Central memory CD8-positive, alpha-beta T cell (primary cell): ENCODE results near the gene GZMB.
A peak's percentile ranks its signal among the peaks of the same experiment; 100 is the strongest.
"Not testable (repeated sequence)": the region's sequence is repeated elsewhere in the genome, so short reads cannot be mapped to it uniquely, and the experiment has no call there.

Experiments
- ATAC-seq: fragments of 150-1000 bp; cut with Tn5 transposase; replicated peaks from 2 replicates; pipeline ENCODE4 v1.10.0; 2022; ENCODE audit warnings: mild to moderate bottlenecking, moderate FRiP score, moderate number of reproducible peaks; ENCODE audit not compliant: poor library complexity, severe bottlenecking; ENCODE audit errors: extremely low read depth
- DNase-seq, 2 donors: peaks; one replicate each; pipeline ENCODE4 v3.0.0; 2021; ENCODE audit warnings: low spot score in 2 of 2
- H3K27ac Mint-ChIP-seq: one replicate; pipeline ENCODE4 v1.8.0; 2022; ENCODE audit warnings: low read depth, mild to moderate bottlenecking, moderate library complexity, mixed read lengths
- H3K27me3 Mint-ChIP-seq: one replicate; pipeline ENCODE4 v1.8.0; 2022; ENCODE audit warnings: mixed read lengths
- H3K36me3 Mint-ChIP-seq: one replicate; pipeline ENCODE4 v1.8.0; 2022; ENCODE audit warnings: mild to moderate bottlenecking, moderate library complexity, mixed read lengths; ENCODE audit not compliant: insufficient read depth
- H3K4me1 Mint-ChIP-seq: one replicate; pipeline ENCODE4 v1.8.0; 2022; ENCODE audit warnings: mixed read lengths
- H3K4me3 Mint-ChIP-seq: one replicate; pipeline ENCODE4 v1.8.0; 2022; ENCODE audit warnings: mild to moderate bottlenecking, moderate library complexity, mixed read lengths
- H3K9me3 Mint-ChIP-seq: one replicate; pipeline ENCODE4 v1.8.0; 2022; ENCODE audit warnings: mixed read lengths

GZMB gene

GRCh38 chr14:24664366-24664765 is 30.4 kb upstream of the GZMB start:
- H3K27ac Mint-ChIP-seq = no peak overlapping the region
- DNase-seq = no peak
- H3K9me3 Mint-ChIP-seq = no peaks in the 10 kb centered on the region
- H3K27me3 Mint-ChIP-seq = no peaks in the 10 kb centered on the region
- H3K36me3 Mint-ChIP-seq = peaks cover 2% of the 10 kb centered on the region
- H3K4me1 Mint-ChIP-seq = peaks cover 69% of the 10 kb centered on the region
- no peak for ATAC-seq
- no peak overlapping the region for H3K4me3 Mint-ChIP-seq

- ATAC-seq = no peak
- Mint-ChIP-seq H3K4me3 (no peak overlapping the region), H3K27ac (peak overlapping the region; percentile 55), H3K4me1 (peaks cover 64% of the 10 kb centered on the region), H3K9me3 (no peaks in the 10 kb centered on the region), H3K27me3 (no peaks in the 10 kb centered on the region), H3K36me3 (peaks cover 2% of the 10 kb centered on the region)
- DNase-seq = no peak
Observed at GRCh38 chr14:24662753-24663152, 28.8 kb upstream of the GZMB start.

- H3K4me1 Mint-ChIP-seq = peaks cover 46% of the 10 kb centered on the region
- ATAC-seq (peak; percentile 83), DNase-seq (no peak)
- no peaks in the 10 kb centered on the region for H3K9me3 Mint-ChIP-seq
- H3K4me3 Mint-ChIP-seq = peak overlapping the region; percentile 30
- no peaks in the 10 kb centered on the region for H3K36me3 Mint-ChIP-seq
- H3K27me3 Mint-ChIP-seq = no peaks in the 10 kb centered on the region
- peak overlapping the region; percentile 58 for H3K27ac Mint-ChIP-seq
Observed at GRCh38 chr14:24659916-24660570, 26.1 kb upstream of the GZMB start.

GRCh38 chr14:24648361-24648760 is 14.4 kb upstream of the GZMB start:
- not testable (repeated sequence) for H3K9me3 Mint-ChIP-seq, H3K4me3 Mint-ChIP-seq, DNase-seq, ATAC-seq, H3K27ac Mint-ChIP-seq, H3K36me3 Mint-ChIP-seq, H3K27me3 Mint-ChIP-seq
- peaks cover 11% of the 10 kb centered on the region for H3K4me1 Mint-ChIP-seq

DNA sequence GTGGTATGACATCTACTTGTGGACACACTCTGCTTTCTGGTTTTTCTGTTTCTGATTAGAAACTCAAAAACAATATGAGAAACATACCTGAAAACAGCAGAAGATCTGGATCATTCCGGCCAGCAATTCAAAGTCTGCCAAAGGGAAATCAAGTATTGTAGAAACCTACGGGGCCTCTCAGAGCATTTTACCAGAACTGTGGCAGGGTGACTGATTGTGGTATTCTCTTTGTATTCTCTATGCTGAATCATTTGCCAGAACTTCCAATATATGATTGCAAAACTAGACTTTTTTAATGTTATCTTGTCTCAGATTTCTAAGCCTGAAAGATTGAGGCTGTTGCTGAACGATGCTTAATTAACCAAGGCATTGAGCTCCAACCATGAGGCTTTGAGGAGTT is 5.9 kb upstream of the GZMB start:
- H3K9me3 Mint-ChIP-seq = no peaks in the 10 kb centered on the region
- DNase-seq = no peak
- no peak for ATAC-seq
- no peaks in the 10 kb centered on the region for H3K27me3 Mint-ChIP-seq
- H3K4me1 Mint-ChIP-seq = peaks cover 6% of the 10 kb centered on the region
- no peak overlapping the region for H3K4me3 Mint-ChIP-seq
- no peak overlapping the region for H3K27ac Mint-ChIP-seq
- H3K36me3 Mint-ChIP-seq = no peaks in the 10 kb centered on the region

GRCh38 chr14:24639270-24639669 is 5.3 kb upstream of the GZMB start:
- no peaks in the 10 kb centered on the region for H3K27me3 Mint-ChIP-seq
- H3K4me3 Mint-ChIP-seq = no peak overlapping the region
- peaks cover 13% of the 10 kb centered on the region for H3K4me1 Mint-ChIP-seq
- DNase-seq (no peak), ATAC-seq (no peak)
- H3K9me3 Mint-ChIP-seq = no peaks in the 10 kb centered on the region
- H3K27ac Mint-ChIP-seq = no peak overlapping the region
- H3K36me3 Mint-ChIP-seq = no peaks in the 10 kb centered on the region

DNA sequence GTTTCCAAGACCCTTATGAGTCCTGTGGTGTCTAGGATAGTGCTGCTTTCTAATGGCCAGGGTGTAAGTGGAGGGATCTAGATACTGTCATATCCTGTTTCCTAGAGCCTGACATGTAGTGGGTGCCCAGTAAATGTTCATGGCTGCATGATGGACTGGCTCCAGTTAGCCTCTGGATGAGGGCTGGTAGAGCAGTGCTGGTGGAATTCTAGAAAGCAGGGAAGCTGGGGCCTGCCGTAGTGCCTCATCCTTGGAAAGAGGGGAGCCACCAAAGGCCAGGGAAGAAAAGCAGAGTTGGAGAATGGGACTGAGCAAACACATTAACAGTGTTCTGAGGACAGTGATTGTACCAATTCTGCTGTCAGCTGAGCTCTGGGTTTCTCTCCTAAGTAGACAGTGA is 637 bp downstream of the GZMB start:
- H3K4me1 Mint-ChIP-seq = peaks cover 54% of the 10 kb centered on the region
- peak overlapping the region; percentile 73 for H3K27ac Mint-ChIP-seq
- peaks cover 16% of the 10 kb centered on the region for H3K36me3 Mint-ChIP-seq
- H3K9me3 Mint-ChIP-seq = no peaks in the 10 kb centered on the region
- H3K27me3 Mint-ChIP-seq = no peaks in the 10 kb centered on the region
- DNase-seq (no peak), ATAC-seq (no peak)
- peak overlapping the region; percentile 81 for H3K4me3 Mint-ChIP-seq

- no peaks in the 10 kb centered on the region for H3K27me3 Mint-ChIP-seq
- ATAC-seq (no peak), DNase-seq (no peak)
- peaks cover 57% of the 10 kb centered on the region for H3K4me1 Mint-ChIP-seq
- peak overlapping the region; percentile 81 for H3K4me3 Mint-ChIP-seq
- H3K27ac Mint-ChIP-seq = peak overlapping the region; percentile 73
- H3K9me3 Mint-ChIP-seq = no peaks in the 10 kb centered on the region
- H3K36me3 Mint-ChIP-seq = peaks cover 16% of the 10 kb centered on the region
Observed at GRCh38 chr14:24632761-24633160, 1.2 kb downstream of the GZMB start.

DNA sequence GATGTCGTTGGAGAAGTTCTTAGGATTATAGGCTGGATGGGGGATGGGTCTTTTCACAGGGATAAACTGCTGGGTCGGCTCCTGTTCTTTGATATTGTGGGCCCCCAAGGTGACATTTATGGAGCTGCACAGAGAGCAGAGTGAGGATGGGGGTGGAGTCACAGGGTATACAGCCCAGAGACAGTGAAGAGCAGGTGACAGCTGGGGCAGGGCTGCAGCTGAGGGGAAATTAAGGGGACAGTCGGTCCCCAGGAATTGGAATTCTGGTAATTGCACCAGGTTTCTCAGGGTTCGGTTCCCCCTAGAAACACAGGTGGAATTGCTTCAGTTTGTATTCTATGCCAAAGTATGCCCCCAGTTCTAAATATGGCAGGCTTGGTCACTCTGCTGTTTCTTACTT is 1.7 kb downstream of the GZMB start:
- no peaks in the 10 kb centered on the region for H3K27me3 Mint-ChIP-seq
- peak overlapping the region; percentile 73 for H3K27ac Mint-ChIP-seq
- no peak for DNase-seq
- H3K4me3 Mint-ChIP-seq = peak overlapping the region; percentile 81
- ATAC-seq = no peak
- H3K36me3 Mint-ChIP-seq = peaks cover 16% of the 10 kb centered on the region
- no peaks in the 10 kb centered on the region for H3K9me3 Mint-ChIP-seq
- H3K4me1 Mint-ChIP-seq = peaks cover 61% of the 10 kb centered on the region

DNA sequence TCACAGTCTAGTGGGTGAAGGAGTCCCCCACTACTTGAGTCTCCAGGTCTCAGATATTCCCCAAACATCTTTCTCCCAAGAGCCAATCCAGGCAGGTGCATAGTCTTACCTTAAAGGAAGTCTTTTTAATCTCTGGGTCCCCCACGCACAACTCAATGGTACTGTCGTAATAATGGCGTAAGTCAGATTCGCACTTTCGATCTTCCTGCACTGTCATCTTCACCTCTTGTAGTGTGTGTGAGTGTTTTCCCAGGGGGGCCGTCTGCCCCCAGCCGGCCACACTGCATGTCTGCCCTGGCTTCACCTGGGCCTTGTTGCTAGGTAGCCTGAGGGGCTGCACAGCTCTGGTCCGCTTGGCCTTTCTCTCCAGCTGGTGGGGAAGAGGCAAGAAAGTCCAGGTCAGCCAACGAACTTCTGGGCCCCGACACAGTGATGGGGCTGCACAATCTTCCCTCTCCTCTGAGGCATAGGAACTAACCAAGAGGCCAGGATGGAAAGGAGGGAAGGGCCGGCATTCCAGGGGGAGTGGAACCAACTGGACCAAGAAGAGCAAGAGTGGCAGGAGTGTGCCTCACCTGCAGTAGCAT is 2.1 kb downstream of the GZMB start:
- no peak for DNase-seq
- Mint-ChIP-seq H3K36me3 (peaks cover 16% of the 10 kb centered on the region), H3K27me3 (no peaks in the 10 kb centered on the region), H3K4me1 (peaks cover 61% of the 10 kb centered on the region), H3K9me3 (no peaks in the 10 kb centered on the region), H3K4me3 (peak overlapping the region; percentile 81), H3K27ac (peak overlapping the region; percentile 73)
- ATAC-seq = no peak

DNA sequence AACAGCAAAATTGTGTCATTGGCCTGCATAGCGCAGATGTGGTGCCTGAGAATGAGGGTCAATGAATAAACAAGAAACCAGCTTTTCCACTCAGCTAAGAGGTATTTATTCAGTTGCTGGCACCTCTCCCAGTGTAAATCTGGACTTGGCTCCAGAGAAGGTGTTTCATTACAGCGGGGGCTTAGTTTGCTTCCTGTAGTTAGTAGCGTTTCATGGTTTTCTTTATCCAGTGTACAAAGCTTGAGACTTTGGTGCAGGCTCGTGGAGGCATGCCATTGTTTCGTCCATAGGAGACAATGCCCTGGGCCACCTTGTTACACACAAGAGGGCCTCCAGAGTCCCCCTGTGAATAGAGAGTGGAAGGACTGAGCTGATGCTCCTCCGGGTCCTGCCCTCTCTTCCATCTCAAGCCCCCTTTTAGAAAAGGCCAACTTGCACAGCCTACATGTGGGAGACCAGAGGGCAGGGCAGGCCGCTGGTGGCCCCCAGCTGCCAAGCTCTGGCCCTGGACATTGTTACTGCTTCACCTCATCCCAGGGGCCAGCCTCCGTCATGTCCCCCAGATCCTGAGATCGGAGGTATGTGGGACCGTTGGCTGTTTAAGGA is 3.0 kb downstream of the GZMB start:
- Mint-ChIP-seq H3K27ac (peak overlapping the region; percentile 73), H3K27me3 (no peaks in the 10 kb centered on the region), H3K4me3 (peak overlapping the region; percentile 81), H3K4me1 (peaks cover 61% of the 10 kb centered on the region), H3K36me3 (peaks cover 16% of the 10 kb centered on the region), H3K9me3 (no peaks in the 10 kb centered on the region)
- DNase-seq (no peak), ATAC-seq (no peak)

- H3K4me1 Mint-ChIP-seq = peaks cover 61% of the 10 kb centered on the region
- H3K27me3 Mint-ChIP-seq = no peaks in the 10 kb centered on the region
- no peak for ATAC-seq
- H3K27ac Mint-ChIP-seq = peak overlapping the region; percentile 73
- peaks cover 16% of the 10 kb centered on the region for H3K36me3 Mint-ChIP-seq
- peak overlapping the region; percentile 81 for H3K4me3 Mint-ChIP-seq
- DNase-seq = no peak
- no peaks in the 10 kb centered on the region for H3K9me3 Mint-ChIP-seq
Observed at GRCh38 chr14:24630087-24630871, 3.7 kb downstream of the GZMB start.
